ENCODE measurements around the gene ARL13B.
"Not testable (repeated sequence)": the region's sequence is repeated elsewhere in the genome, so short reads cannot be mapped to it uniquely, and the experiment has no call there.

ARL13B gene

DNA sequence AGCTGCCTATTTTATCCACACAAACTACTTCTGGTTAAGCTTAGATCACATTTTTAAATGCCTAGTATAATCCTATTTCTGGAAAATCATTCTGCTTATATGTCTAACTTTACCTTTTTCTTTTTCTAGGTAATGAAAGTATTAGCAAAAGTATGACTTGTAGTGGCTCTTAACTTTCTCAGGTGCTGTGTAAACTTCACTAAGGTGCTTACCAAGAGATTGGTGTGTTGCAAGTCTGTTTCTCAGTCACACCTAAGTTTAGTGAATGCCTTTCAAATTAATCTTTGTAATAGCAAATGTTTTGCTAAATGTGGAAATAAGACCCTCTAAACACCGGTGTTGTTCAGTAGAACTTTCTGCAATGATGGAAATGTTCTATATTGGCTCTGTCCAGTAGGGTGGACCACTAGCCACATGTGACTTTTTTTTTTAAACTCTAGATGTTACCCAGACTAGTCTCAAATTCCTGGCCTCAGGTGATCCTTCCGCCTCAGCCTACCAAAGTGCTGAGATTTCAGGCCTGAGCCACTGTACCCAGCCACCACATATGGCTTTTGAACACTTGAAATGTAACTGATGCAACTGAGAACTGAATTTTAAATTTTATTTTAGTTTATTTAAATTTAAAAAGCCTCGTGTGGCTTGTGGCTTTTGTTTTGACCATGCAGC is 22.0 kb downstream of the ARL13B start:
- no peak for DNase-seq

DNA sequence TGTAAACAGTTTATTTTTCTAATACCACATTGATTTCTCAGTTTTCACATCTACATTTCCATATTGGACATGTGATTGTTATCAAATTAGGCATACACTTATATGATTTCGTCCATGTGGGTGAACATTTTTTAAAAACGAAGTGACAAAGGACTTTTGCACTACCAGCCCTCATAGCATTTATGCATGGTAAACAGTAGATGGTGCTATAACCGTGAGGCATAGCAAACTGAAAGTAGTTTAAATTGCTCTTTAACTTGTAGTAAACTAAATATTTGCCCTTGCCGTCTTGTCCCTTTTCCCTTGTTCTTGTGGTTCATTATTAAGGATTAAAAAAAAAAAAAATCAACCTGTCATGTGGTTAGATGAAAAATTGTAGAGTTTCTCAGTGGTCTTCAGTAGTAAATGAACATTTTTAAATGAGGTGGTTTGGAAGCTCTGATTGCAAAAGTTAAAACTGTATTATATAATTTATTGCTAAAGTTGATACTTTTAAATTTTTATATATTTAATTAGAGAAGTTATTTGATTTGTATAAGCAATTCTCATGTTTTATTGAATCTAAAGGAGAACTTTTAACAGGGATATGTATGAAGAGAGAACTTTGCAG is 24.5 kb downstream of the ARL13B start:
- peak; percentile 70 for DNase-seq

DNA sequence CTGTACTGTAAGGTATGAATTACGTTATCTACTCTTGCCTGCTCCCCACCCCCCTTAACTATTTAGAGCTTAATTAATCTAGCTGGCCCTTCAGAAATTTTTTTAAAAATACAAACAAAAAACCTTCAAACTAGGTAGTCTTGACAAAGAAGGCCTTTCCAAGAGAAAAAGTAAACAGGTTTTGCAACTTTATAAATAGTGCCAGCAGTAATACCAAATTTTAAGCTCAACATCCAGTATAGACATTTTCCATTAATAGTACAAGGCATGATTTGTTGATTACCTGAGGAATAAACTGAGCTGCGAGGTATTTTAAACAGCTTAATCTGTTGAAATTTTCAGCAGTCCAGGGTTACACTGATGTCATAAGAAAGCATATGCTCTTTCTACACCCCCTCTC is 28.3 kb downstream of the ARL13B start:
- DNase-seq, result no peak

DNA sequence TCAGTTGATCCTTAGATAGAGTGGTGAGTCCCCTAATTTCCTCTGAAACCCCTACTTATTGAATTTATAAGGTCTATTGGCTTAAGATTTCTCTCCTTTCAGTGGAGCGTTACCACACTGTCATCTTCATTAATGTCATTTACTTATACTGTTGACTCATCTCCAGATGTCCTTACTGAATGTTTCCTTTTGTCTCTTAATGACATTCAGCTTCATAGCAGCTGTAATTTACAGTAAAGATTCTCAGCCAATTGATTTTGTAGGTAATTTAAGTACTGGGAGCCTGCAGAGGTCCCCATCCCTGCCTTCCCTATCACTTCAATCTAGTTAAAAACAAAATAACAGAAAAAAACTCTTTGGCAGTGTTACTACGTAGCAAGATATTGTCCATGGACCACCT is 29.7 kb downstream of the ARL13B start:
- DNase-seq, result no peak

DNA sequence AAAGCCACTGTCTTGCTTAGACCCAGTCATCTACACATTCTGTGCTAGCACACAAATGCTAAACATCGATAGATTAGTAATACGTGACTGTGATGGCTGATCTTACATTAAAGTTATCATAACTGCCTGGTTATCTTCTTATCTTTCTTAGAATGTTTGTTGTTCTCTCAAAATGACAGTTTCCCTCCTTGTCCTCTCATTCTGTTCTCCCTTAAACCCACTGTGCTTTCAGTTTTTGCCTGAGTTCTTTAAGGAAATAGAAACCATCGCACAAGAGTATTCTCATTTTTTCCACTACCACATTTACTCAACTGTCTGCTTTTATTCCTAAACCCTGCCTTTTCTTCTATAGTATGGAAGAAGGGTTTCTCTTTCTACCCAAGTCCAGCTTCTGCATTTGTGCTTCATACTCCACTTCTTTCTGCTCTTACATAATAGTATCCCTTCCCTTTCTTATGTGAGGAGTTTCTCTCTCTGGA is 31.3 kb downstream of the ARL13B start:
- no peak for DNase-seq

DNA sequence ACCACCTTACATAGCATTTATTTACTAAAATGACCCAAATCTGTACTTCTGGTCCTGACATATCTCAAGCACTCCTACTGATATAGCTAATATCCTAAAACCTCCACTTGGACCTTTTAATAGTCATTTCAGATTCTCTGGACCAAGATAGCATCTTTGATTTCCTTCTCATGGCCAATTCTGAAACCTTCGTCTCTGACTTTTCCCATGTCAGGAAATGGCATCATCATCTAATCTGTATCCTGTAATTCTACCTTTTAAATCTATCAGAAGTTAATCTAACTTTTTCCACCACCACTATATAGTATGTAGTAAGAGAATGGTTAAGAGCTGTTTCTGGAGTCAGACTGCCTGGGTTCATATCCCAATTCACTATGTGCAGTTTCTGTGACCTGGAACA is 32.2 kb downstream of the ARL13B start:
- no peak for DNase-seq

DNA sequence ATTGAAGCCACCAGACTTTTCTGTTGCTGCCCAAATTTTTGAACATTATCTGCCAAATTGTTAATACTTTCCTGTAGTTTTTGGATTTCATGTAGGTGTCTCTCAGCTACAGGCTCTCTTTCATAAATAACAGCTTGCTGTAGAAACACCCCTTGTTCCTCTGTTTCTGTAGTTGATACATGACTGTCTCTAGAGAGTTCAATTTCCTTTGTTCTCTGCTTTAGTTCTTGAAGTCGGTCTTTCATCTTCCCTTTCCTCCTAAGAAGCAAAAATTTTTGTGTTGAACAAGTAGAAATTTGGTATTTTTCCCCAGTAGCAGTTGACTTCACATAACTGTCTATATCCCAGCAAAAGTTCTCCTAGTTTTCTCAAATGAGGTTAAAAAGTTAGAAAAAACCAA is 35.1 kb downstream of the ARL13B start:
- DNase-seq, result no peak

DNA sequence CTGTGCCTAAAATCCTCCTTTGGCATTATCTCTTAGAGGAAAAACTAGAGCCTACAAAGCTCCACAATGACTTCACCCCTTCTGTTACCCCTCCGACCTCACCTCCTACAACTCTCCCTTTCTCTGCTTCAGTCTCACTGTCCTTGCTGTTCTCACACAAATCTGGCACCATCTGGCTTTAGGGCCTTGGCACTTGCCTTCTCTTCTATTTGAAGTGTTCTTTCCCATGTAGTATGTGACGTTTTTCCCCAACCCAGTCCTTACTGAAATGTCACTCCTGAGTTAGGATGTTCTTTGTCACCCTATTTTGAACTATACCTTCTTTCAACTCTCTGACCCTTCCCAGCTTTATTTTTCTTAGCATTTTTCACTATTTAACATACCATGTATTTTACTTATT is 39.7 kb downstream of the ARL13B start:
- DNase-seq, result no peak

DNA sequence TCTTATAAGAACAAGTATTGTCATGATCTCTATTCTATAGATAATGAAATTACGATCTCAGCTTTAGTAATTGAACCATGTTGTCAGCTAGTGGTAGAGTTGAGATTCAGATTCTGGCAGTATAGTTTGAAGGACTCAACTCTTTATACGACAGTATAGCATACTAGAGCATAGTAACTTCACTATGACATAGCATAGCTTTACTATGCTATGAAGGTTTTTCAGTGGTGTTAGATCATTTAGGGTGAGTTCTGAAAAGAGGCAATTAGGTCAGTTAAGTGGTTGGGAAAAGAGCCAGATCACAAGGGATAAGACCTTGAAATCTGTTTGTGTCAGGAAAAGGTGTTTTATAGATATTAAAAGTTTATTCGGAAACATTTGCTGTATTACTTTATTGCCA is 40.3 kb downstream of the ARL13B start:
- no peak for DNase-seq

DNA sequence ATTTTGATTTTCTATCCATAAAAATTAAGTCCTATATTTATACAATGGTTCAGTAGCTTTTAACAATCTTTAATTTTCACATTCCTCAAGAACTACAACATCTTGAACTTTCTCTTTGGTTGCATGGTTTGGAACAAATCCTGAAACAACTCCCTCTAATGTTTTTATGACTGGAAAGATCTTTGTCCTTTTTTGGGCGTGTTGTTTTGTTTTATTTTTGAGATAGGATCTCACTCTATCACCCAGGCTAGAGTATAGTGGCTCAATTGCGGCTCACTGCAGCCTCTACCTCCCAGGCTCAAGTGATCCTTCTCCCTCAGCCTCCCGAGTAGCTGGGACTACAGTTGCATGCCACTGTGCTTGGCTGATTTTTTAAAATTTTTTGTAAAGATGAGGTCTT is 44.4 kb downstream of the ARL13B start:
- DNase-seq, result no peak

DNA sequence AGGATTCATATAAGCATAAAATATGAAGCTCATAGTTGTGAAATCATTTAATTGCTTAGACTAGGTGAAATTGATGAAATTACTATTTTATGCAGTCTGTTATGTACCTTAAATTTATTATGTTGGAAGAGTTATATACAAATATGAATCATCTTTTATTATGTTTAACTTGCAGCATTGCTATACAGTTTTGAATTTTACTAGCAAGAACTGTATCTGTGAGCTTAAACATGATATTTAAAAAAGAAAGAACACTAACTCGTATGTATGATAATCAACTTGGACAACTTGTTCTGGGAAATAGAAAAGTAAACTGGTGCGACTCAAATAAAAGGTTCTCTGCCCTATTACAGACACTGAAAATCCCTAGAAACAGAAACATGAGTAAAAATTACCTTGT is 46.7 kb downstream of the ARL13B start:
- no peak for DNase-seq

DNA sequence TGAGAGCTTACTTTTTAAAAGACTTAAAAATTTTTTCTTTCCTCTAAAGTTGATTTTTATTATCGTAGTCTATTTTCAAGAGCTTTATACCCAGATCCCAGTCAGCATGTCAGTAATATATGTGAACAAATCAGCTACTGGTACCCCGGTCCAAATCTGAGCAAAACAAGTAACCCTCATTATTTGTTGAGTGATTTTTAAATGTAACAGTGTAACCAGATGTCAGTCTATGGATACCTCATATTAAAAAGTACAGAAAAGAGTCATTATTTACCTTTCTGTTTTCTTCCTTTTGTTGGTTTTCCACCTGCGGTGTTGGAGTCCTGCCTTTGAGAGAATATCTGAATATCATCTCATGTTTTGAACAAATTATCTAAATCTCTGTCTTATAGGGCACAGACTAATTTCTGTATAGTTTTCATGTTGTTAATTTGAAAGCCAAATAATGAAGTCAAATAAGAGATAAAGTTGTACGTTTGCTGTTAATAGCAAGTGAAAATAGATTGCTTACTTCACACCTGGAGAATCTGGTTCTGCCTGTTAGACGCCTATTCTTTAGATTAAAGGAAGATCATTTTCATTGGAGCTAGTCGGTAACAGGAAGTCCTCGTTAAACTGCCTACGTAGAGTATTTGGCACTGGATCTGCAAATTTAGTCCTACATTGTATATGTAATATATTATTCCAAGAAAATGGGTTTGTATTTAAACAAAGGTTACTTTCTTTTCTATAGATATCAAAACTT is 48.3 kb downstream of the ARL13B start, which contains the start of gene STX19:
STX19 (minus strand) TSS at position 505 of the 745 bp plus-strand sequence. CDS start 13,328 bp downstream, outside the sequence.
- DNase-seq, result no peak

DNA sequence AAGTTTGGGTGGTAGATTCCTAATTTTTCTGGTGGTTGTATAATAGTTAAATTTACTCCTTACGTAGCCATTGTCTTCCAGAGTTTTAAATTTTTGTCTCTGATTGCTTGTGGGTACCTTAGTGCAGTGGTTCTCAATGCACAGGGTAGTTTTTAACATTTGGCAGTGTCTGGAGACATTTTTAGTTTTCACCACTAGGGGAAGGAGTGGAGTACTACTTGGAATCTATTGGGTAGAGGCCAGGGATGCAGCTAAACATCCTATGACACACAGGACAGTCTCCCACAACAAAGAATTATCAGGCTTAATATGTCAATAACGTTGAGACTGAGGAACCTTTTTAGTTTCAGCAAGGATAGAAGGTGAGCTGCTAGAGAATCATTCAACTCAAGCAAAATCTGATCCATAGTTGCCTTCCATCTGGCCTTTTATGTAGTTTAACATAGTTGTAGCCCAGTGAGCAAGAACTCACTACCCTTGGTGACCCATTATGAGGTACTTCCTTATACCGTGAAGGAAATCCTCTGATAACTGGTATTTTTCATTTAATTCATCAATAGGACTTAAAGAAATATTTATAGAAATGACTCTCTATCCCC is 57.1 kb downstream of the ARL13B start:
- DNase-seq, result peak; percentile 22

DNA sequence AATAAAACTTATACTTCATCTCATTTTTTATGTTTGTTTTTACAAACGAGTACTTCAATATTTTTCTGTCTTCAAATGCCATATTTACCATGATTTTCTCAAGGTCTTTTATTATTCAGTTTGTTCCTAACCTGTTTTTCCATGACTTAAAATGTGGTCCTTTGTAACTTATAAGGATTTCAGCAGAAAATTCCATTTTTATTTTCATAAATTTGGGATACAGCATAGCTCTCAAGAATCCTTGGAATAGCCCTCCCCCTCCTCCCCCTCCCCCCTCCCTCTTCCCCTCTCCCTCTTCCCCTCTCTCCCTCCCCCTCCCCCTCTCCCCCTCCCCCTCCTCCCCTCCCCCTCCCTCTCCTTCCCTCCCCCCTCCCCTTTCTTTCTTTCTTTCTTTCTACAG is 63.3 kb downstream of the ARL13B start:
- DNase-seq, result no peak

DNA sequence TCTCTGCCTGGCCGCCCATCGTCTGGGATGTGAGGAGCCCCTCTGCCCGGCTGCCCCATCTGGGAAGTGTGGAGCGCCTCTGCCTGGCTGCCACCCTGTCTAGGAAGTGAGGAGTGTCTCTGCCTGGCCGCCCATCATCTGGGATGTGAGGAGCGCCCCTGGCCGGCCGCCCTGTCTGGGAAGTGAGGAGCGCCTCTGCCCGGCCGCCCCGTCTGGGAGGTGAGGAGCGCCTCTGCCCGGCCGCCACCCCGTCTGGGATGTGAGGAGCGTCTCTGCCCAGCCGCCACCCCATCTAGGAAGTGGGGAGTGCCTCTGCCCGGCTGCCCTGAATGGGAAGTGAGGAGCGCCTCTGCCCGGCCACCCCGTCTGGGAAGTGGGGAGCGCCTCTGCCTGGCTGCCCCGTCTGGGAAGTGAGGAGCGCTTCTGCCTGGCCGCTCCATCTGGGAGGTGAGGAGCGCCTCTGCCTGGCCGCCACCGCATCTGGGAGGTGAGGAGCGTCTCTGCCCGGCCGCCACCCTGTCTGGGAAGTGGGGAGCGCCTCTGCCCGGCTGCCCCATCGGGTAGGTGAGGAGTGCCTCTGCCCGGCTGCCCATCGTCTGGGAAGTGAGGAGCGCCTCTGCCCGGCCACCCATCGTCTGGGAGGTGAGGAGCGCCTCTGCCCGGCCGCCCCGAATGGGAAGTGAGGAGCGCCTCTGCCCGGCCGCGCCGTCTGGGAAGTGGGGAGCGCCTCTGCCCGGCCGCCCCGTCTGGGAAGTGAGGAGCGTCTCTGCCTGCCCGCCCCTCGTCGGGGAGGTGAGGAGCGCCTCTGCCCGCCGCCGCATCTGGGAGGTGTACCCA is 64.4 kb downstream of the ARL13B start:
- not testable (repeated sequence) for DNase-seq

DNA sequence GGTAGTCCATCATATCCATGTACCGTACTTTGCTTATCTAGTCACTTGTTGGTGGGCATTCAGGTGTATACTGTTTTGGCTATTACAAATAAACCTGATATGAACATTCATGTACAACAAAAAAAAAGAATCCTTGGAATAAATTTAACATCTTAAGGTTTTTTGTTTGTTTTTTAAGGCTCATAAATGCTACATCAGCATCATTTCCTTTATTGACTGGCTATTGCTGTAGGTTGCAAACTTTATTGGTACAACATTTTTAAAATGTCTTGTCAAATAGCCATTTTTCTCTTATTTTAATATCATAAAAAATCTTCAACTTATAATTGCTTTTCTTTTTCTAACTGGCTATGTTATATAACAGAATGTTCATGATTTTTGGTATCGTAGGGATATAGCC is 66.6 kb downstream of the ARL13B start:
- no peak for DNase-seq

DNA sequence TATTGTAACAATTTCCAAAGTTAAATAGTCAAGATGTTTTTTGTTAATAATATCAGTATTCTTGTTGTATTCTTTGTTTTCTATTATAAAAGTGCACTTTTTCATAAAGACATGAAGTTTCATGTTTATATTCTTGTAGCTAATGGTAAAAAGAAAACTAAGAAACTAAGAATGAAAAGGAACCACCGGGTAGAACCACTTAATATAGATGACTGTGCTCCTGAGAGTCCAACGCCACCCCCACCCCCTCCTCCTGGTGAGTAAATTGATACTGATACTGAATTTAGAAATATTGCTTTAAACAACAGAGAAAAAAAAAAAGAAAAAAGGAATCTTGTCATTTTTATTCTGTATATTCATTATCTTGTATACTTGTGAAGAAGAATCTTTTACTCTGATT is 69.3 kb downstream of the ARL13B start:
- DNase-seq, result no peak

DNA sequence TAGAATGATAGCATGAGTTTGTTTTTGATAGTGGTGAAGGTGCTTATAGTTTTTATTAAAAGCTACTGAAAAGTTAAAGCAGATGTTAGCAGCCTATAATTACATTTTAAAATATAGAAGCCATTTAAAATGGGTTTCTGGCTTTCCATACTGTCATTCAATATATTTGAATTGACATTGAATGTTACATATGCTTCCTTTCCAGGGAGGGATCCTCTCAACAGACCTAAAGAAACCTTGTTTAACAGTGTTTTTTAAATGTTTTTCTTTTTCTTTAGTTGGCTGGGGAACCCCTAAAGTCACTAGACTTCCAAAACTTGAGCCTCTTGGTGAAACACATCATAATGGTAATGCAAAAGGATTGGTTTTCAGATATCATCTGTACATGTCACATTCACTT is 70.6 kb downstream of the ARL13B start:
- DNase-seq, result no peak

DNA sequence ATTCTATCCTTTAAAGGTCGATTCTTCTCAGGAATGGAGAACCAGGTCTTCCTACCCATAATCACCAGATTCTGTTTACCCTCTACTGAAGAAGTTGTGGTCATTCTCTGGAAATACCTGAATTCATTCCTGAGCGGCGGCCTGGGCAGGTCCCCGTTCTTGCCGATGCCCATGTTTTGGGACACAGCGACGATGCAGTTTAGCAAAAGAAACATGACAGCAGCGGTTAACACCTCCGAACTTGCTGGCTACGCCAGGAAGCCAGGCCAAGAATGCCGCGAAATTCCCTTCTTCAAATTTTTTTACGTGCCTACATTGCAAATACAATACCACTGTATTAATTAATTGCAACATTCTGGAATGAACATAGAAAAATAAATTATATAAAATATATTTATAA is 81.3 kb downstream of the ARL13B start:
- DNase-seq, result no peak

DNA sequence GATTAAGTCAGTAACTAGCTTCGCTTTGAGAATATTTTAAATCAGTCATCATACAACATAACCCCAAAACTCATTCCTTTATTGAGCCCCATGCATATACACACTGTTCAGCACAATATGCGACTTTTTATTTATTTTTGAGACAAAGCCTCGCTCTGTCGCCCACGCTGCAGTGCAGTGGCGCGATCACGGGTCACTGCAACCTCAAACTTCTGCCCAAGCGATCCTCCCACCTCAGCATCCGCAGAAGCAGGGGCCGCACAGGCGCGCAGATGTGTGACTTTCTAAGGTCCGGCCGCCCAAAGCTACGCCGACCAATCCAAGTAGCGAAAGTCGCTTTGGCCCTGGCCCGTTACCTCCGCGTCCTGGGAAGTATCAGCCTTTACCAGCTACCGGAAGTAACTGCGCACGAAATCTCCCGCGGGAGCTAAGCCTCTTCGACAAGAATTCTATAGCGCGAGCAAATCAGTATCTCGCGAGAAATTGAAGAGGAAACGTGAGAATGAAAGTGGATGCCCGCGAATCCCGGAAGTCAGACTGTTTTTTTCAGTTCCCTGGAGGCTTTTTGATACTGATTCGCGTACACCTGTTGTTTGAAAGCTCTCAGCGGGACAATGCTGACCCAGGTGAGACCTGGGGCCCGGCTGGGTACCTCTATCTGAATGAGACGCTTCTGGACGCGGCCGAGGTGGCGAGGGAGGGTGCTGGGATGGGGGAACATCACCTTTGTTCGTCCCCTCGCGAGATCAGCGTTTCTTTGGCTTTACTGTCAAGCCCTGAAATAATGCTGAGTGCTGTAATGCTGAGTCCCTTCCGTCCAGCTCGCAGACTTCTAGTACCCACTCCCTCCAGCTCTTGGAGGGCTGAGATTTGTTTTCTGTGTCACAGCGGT is 82.8 kb downstream of the ARL13B start, which contains the start of the genes DHFR2 and NSUN3:
DHFR2 (minus strand) TSS at position 404 of the 892 bp plus-strand sequence. CDS start 1,405 bp downstream, outside the sequence.
NSUN3 (plus strand) TSS at position 549 of the 892 bp plus-strand sequence; CDS start at position 615, 66 bp downstream.
- peak; percentile 94 for DNase-seq

DNA sequence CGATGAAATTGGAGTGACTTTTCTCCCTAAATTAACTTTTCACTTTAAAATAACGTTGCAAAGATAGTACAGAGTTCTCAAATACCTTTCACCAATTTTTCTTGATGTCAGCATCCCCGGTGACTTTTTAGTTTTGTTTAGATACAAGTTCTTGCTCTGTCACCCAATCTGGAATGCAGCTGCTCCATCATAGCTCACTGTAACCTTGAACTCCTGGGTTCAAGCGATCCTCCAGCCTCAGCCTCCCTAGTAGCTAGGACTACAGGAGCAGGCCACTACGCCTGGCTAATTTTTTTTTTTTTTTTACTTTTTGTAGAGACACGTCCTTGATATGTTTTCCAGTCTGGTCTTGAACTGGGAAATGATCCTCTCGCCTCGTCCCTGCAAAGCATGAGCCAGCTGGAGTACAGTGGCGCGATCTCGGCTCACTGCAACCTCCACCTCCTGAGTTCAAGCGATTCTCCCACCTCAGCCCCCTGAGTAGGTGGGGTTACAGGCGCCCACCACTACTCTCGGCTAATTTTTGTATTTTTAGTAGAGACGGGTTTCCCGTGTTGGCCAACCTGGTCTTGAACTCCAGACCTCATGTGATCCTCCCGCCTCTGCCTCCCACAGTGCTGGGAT is 83.7 kb downstream of the ARL13B start:
- peak; percentile 15 for DNase-seq

Data from CD4-positive, alpha-beta T cell treated with Interleukin-17A for 1 hour (primary cell).